ENCODE measurements around the gene CNOT10.

DNA sequence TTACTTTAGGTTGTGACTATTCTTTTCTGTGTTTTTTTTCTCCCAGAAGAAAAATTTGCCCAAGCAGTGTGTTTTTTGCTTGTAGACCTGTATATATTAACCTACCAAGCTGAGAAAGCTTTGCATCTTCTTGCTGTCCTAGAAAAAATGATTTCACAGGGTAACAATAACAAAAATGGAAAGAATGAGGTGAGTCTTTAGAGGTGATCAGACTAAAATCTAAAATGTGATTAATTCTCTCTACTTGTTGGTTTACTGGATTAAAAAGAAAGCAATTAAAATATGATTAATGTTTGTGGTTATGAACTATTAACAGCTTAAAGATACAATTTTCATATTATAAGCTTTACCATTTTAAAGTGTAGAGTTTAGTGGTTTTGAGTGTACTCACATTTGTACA is 28.2 kb downstream of the CNOT10 start:
- no peak for TF ChIP-seq EZH2 (IDR thresholded peaks at IDR 0.05; ENCODE audit: low read length)
- TF ChIP-seq, protein P1, sequence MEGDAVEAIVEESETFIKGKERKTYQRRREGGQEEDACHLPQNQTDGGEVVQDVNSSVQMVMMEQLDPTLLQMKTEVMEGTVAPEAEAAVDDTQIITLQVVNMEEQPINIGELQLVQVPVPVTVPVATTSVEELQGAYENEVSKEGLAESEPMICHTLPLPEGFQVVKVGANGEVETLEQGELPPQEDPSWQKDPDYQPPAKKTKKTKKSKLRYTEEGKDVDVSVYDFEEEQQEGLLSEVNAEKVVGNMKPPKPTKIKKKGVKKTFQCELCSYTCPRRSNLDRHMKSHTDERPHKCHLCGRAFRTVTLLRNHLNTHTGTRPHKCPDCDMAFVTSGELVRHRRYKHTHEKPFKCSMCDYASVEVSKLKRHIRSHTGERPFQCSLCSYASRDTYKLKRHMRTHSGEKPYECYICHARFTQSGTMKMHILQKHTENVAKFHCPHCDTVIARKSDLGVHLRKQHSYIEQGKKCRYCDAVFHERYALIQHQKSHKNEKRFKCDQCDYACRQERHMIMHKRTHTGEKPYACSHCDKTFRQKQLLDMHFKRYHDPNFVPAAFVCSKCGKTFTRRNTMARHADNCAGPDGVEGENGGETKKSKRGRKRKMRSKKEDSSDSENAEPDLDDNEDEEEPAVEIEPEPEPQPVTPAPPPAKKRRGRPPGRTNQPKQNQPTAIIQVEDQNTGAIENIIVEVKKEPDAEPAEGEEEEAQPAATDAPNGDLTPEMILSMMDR (optimal IDR thresholded peaks at IDR 0.05 in 1 of 3, IDR thresholded peaks at IDR 0.05 in 1 of 3, conservative IDR thresholded peaks at IDR 0.05 in 1 of 3; ENCODE audit: extremely low read depth in 1 of 3, insufficient read depth in 2 of 3, low read length in 3 of 3) = no peak

All from keratinocyte (primary cell).